DND-41 (cell line): ENCODE results near the gene TRIM14.
A peak's percentile ranks its signal among the peaks of the same experiment; 100 is the strongest.

Experiments
- CTCF ChIP-seq: IDR thresholded peaks from 2 replicates; pipeline ENCODE4 v1.5.1; 2012; ENCODE audit warnings: borderline replicate concordance, low read length, moderate library complexity, mild to moderate bottlenecking; ENCODE audit not compliant: poor library complexity, severe bottlenecking; ENCODE audit errors: extremely low read depth
- EZH2 ChIP-seq: IDR thresholded peaks from 3 replicates; pipeline ENCODE4 v1.6.1; 2012; ENCODE audit warnings: borderline replicate concordance, low read depth, mild to moderate bottlenecking, moderate library complexity, low read length, inconsistent platforms; ENCODE audit not compliant: severe bottlenecking

DNA sequence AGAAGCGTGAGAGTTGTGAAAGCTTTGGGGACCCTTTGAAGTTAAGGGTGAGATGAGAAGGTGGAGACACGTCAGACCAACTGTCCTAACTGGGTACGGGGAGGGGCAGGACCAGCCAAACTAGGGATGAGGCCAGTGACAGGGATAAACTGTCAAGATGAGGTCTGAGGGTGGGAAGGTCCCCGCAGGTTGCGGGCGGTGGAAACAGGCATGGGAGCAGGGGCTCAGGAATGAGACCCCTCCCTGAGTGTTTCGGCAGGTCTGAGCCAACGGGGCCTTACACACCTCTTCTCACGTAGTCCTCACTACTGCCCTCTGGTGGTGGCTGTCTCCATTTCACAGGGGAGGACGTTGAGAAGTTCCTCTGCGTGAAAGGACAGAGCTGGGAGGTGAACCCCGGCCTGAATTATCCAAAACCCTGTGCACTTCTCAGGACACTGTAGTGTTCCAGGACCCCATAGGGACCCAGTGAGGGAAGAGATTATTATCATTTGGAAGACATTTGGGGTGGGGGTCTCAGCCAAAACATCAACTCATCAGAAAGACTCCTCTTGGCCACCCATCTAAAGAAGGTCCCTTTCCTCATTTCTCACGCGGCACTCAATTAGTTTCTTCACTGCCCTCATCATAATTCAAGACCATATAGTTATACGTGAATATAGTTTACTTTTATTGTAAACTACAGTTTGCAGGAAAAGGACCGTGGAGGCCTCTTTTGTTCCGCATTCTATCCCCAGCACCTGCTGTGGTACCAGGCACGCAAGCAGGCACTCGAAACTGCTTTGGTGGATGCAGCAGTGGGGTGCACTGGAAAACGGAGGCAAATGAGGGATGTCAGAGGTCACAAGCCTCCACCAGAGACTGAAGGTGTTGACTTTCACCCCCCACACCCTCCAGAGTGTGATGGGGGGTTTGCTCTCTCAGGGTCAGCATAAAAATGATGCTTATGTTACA lies 84.2 kb downstream of the TRIM14 start:
- TF ChIP-seq CTCF, result peak; percentile 89
- no peak for TF ChIP-seq EZH2
